Measurements from ENCODE around the gene CSMD2.
"Not testable (repeated sequence)": the region's sequence is repeated elsewhere in the genome, so short reads cannot be mapped to it uniquely, and the experiment has no call there.

Gene CSMD2

DNA sequence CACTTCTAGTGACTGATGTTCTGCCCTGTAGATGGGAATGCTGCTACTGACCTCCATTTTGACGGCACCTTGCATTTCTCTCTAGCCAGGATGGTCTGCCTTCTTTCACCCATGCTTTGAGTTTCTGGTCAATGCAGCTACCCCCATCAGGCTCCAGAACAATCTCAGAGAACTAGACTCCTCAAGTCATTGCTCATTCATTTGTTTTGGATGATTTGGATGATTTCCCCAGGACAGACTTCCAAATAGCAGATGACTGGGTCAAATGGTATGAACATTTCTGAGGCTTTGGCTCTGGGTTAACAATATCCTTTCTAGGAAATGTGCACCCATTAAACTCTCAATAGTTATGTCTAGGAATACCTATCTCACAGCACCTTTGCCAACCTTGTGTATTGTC is 63.9 kb downstream of the CSMD2 start:
- no peak for DNase-seq

DNA sequence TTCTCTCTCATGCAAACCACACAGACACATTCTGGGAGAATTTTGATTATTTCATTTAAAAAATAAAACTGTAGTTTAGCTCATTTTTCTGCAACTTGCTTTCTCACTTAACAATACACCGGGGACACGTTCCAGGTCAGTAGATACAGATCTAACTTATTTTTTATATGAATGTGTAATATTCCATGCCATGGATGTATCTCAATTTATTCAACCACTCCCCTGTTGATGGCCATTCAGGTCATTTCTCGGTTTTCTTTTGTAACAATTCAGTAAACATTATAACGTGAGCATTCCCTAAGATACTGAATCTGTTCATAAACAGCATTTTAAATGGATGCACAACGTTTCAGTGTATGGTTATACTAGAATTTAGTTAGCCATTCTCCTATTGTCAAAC is 64.7 kb downstream of the CSMD2 start:
- DNase-seq: no peak

DNA sequence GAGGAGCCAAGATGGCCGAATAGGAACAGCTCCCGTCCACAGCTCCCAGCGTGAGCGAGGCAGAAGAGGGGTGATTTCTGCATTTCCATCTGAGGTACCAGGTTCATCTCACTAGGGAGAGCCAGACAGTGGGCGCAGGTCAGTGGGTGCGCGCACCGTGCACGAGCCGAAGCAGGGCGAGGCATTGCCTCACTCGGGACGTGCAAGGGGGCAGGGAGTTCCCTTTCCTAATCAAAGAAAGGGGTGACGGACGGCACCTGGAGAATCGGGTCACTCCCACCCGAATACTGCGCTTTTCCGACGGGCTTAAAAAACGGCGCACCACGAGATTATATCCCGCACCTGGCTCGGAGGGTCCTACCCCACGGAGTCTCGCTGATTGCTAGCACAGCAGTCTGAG is 72.6 kb downstream of the CSMD2 start:
- DNase-seq: not testable (repeated sequence)

DNA sequence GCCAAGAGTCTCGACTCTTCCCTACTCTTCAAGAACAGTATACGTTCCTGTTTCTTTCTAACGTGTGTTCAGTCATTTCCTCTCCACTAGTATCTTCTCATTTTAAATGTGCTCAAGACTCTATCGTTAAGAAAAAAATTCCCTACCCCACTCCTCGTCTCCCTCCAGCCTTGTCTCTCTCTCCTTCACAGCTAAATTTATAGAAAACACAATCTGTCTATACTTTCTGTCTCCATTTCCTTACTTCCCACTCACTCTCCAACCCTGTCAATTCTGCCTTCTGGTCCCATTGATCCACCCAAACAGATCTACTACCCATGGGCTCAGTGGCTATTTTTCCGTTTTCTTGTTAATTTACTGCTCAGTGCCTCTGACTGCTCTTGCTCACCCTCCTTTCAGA is 75.3 kb downstream of the CSMD2 start:
- DNase-seq: no peak

DNA sequence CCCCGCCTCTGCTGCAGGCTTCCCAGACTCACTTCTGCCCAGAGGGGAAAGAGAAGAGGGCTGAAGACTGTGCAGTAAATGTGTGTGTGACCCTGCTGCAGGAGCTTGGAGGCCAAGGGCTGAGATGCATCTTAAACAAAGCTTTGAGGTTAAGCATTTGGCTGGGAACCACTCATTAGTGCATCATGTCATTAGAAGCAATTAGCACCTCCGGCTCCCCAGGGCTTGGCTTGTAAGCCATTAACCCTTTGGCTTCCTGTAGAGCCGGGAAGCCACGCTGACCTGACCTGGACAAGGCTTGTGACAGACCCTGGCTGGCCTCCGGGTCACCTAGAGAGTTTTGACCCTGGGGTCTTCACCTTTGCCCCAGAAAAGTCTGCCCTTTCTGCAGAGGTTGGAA is 77.0 kb downstream of the CSMD2 start:
- no peak for DNase-seq

DNA sequence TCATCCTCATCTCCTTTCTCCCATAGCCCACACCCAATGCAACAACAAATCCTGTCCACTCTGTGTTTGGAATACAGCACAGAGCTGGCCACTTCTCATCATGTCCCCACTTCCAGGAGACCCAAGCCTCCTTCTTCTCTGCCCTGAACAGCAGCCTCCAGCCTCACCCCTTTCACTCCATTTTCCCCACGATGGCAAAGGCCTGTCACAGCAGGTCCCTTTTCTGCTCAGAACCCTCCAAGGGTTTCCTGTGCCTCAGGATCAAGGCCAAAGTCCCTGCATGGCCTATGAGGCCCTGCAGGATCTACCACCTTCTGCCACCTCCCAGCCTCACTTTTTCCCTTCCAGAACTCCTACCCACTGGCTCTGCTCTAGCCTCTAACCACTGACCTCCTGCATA is 78.5 kb downstream of the CSMD2 start:
- no peak for DNase-seq

DNA sequence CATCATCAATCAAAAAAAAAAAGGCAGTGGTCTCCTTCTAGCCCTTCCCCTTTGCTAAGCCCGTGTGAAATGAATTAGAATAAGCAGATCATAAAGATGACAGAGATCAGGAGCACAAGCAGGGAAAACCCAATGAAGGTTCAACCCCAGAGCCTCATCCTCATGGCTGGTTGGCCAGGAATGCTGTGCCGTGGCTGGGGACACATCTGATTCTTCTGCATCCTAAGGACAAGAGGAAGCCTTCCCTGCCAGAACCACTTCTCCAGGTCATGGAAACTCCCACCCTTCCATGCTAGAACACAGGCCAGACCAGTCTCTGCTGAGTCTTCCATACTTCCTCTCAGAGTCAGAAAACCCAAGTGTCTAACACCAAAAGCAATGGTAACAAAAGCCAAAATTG is 81.1 kb downstream of the CSMD2 start:
- DNase-seq: no peak

DNA sequence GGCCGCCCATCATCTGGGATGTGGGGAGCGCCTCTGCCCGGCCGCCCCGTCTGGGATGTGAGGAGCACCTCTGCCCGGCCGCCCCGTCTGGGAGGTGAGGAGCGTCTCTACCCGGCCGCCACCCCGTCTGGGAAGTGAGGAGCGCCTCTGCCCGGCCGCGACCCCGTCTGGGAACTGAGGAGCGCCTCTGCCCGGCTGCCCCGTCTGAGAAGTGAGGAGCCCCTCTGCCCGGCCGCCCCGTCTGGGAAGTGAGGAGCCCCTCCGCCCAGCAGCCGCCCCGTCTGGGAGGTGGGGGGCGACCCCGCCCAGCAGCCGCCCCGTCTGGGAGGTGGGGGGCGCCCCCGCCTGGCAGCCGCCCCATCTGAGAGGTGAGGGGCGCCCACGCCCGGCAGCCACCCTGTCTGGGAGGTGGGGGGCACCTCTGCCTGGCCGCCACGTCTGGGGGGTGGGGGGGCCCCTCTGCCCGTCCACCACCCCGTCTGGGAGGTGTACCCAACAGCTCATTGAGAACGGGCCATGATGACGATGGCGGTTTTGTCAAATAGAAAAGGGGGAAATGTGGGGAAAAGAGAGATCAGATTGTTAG is 82.9 kb downstream of the CSMD2 start:
- DNase-seq: not testable (repeated sequence)

DNA sequence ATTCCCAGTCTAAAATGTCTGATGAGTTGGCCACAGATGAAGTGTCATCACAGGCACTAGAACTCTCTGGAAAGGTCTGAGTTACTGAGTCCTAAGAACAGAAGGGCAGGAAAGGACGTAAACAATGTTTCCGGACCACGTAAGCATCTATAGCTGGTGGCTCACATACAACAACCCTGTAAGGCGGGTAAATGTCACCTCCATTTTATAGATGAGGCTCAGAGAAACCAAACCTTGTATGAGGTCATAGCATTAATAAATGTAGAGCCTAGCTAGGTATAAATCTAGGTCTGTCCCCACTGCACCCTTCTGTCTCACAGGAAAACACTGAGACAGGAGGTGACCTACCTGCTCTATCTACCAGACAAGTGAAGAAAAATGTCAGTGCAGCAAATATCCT is 86.6 kb downstream of the CSMD2 start:
- no peak for DNase-seq

GRCh38 chr1:34075576-34075975 is 89.5 kb downstream of the CSMD2 start:
- DNase-seq: no peak

GRCh38 chr1:34073028-34073695 is 91.9 kb downstream of the CSMD2 start:
- no peak for DNase-seq

DNA sequence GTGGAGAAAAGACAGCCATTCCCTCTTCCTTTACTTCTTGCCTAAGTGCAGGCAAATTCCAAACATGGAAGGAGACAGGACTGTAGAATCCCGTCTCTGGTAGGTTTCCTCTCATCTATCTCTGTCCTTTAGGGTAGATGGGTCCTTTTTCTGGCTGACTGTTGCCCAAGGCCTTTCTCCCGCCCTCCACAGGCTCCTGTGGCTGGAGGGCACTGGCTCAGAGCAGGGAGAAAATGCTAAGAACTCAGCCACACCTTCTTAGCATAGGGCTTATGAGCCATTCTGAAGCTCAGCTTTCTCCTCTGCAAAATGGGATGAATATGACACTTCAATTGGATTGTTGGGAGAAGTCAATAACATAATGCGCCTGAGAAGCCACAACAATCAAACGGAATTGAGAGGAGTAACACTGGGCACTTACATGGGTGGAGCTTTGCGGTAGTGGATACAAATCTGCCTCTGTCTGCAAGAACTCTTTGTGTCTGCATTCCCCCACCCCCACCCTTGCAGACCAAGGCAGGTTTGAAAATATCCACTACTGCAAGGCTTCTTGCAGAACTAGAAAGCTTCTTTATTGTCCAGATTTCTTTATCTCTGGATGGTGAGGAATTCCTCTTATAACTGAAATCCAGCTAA is 94.7 kb downstream of the CSMD2 start:
- DNase-seq: no peak

DNA sequence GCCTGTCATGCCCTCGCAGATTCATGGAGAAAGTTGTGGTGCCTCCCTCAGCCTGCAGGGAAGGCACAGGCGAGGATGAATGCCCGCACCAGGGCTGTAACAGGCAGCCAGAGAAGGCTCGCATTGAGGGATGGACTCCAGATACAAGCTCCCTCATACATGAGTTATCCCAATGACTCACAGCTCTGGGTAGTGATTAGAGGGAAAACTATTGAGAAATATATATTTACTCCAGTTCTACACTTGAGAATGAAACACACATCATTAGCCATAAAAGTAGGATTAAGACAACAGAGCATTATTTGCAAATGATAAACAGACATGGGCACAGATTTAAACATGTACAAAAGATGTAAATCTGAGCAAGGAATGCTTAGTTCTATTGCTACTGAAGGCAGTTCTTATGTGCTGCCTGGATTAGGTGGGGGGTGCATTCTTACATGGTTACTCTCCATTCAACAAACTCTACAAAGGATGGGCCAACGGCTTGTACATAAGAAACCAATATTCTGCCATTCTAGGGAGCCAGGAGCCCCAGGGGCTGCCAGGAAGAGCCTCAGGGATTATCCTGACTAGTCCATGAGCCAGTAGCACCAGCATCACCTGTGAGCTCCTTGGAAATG is 97.9 kb downstream of the CSMD2 start:
- DNase-seq: no peak

- DNase-seq: no peak
Observed at GRCh38 chr1:34066166-34066565, 98.9 kb downstream of the CSMD2 start.

- DNase-seq: no peak
Observed at GRCh38 chr1:34065498-34065897, 99.5 kb downstream of the CSMD2 start.

- no peak for DNase-seq
Observed at GRCh38 chr1:34060901-34061415, 104.1 kb downstream of the CSMD2 start.

GRCh38 chr1:34060187-34060730 is 104.8 kb downstream of the CSMD2 start:
- DNase-seq: no peak

DNA sequence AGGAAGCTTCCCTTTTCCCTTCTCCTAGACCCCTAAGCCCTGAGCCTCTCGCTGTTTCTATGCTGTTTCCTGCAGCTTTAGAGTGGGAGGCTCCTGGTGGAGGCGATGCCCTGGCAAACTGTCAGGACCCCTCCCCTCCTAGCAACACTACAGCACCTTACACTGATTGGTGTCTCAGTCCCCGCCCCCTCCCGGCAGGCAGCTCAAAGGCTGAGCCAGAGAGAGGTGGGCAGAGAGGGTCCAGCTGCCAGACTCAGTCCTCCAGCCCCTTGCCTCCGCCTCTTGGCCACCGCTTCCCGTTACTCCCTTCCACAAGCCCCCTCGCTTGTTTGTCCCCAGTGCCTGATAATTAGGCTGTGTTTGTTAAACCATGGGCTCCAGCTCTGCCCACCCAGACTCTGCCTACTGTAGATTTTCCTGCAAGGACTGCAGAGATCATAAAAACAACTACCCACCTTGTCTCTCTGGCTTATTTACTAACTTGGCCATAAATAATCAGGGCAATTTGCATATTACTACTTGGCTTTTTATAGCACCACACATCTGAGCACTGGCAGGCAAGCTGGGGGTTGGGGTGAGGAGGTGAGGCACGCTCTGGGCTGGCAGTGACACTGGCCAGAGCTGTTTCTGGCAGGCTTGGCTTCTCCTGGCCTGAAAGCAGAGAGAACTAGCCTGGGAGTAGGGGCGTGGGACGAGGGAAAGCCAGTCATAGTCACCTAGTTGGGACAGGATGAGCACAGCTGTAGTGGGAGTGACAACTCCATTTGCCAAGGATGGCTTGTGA is 107.5 kb downstream of the CSMD2 start:
- DNase-seq: peak; percentile 34

GRCh38 chr1:34055818-34056217 is 109.2 kb downstream of the CSMD2 start:
- DNase-seq: no peak

DNA sequence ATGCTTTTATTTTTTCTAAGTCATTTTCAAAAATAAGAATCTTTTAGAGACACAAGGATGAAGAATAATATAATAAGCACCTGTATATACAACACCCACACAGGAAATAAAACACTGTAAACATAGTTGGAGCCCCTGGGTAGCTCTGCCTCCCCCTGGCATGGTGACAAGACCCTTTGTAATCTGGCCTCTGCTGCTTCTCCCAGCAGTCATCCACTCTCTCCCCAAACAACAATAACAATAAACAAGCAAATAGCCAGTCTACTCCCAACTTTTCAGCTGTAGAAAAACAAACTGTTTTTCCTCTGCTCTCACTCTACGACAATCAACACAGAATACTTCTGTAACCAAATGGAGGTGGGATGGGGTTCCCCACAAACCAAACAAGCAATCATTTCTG is 110.1 kb downstream of the CSMD2 start:
- no peak for DNase-seq

GRCh38 chr1:34053660-34054059 is 111.4 kb downstream of the CSMD2 start:
- no peak for DNase-seq

DNA sequence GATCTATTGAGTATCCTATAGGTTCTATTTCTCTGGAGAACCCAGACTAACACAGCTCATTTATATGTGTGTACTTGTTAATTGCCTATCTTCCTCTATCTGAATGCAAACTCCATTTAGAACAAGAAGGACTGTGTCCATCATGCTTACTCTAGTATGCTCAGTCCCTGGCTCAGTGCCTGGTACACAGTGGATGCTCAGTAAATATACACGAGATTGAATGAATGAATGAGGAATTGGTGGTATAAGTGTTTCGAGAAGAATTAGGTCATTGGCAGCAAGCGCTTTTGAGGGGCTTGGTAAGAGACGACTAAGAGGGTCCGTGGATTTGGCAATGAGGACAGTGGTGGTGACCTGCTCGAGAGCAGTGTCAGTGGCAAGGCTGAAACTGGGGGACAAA is 112.5 kb downstream of the CSMD2 start:
- DNase-seq: no peak
